ENCODE data around the gene DOCK11.

GRCh38 chrX:118534716-118535493, 39.3 kb downstream of the DOCK11 start:
- TF ChIP-seq, protein P1, sequence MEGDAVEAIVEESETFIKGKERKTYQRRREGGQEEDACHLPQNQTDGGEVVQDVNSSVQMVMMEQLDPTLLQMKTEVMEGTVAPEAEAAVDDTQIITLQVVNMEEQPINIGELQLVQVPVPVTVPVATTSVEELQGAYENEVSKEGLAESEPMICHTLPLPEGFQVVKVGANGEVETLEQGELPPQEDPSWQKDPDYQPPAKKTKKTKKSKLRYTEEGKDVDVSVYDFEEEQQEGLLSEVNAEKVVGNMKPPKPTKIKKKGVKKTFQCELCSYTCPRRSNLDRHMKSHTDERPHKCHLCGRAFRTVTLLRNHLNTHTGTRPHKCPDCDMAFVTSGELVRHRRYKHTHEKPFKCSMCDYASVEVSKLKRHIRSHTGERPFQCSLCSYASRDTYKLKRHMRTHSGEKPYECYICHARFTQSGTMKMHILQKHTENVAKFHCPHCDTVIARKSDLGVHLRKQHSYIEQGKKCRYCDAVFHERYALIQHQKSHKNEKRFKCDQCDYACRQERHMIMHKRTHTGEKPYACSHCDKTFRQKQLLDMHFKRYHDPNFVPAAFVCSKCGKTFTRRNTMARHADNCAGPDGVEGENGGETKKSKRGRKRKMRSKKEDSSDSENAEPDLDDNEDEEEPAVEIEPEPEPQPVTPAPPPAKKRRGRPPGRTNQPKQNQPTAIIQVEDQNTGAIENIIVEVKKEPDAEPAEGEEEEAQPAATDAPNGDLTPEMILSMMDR (conservative IDR thresholded peaks at IDR 0.05; ENCODE audit: low read length): no peak
- no peak for TF ChIP-seq EZH2phosphoT487 (IDR thresholded peaks at IDR 0.05; ENCODE audit: borderline replicate concordance)
